Subcutaneous adipose tissue (tissue), 4 donors: ENCODE measurements around the gene S100P. TPM values are rescaled to one million over a fixed set of nuclear protein-coding genes. Genes with fewer than 3 reads are reported as not detected.

ENCODE experiments used
- total RNA-seq, 4 donors: library from RNA; depleted of rRNA; stranded (reverse); fragments of >200 nt; gene quantifications; one replicate each; pipeline ENCODE4 v1.1.0, GENCODE V29; 2016
- TF ChIP-seq, protein P1 (sequence below): fragments of 450-650 bp; IDR thresholded peaks from one replicate; pipeline ENCODE4 v1.5.1; 2016; ENCODE audit warnings: low read depth, mild to moderate bottlenecking, control low read depth, antibody characterized with exemption, moderate library complexity

The S100P gene
- total RNA-seq, 4 donors from 2014 or later, result 3.4 TPM; not detected in 3

DNA sequence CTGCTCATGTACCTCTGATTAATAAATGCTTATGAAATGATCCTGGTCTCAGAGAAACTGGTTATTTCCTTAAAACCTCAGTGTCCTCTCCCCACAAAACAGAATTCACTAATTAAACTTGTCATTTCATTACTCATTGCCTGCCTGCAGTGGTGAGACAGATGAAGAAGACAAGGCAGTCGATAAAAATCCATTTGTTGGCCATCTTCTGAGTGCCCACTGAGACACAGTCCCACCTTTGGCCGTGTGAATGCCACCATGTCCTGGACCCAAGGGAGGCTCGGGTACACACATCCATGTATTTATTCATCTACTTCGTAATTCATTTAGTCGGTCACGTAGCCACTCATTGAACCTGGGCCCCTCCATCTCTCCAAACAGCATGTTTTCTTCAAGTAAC, 3.5 kb downstream of the S100P start:
- TF ChIP-seq, protein P1, sequence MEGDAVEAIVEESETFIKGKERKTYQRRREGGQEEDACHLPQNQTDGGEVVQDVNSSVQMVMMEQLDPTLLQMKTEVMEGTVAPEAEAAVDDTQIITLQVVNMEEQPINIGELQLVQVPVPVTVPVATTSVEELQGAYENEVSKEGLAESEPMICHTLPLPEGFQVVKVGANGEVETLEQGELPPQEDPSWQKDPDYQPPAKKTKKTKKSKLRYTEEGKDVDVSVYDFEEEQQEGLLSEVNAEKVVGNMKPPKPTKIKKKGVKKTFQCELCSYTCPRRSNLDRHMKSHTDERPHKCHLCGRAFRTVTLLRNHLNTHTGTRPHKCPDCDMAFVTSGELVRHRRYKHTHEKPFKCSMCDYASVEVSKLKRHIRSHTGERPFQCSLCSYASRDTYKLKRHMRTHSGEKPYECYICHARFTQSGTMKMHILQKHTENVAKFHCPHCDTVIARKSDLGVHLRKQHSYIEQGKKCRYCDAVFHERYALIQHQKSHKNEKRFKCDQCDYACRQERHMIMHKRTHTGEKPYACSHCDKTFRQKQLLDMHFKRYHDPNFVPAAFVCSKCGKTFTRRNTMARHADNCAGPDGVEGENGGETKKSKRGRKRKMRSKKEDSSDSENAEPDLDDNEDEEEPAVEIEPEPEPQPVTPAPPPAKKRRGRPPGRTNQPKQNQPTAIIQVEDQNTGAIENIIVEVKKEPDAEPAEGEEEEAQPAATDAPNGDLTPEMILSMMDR, result no peak

DNA sequence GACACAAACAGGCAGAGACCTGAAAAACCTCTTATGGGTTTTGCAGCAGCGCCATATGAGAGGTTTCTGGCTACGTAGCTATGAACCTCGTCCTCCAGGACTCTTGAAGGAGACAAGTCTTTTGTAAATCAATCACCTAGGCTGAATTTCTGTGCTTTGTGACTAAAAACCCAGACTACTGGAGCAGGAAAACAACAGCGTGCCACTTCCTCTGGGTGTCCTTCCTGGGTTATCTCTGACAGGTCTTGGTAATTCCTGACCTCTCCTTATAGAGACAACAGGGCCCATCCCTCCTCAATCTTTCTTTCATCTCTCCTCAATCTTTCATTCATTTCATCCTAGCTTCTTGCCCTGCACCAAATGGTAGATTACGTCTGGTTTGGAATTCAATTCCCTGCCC, 5.7 kb downstream of the S100P start:
- TF ChIP-seq, protein P1, result no peak

DNA sequence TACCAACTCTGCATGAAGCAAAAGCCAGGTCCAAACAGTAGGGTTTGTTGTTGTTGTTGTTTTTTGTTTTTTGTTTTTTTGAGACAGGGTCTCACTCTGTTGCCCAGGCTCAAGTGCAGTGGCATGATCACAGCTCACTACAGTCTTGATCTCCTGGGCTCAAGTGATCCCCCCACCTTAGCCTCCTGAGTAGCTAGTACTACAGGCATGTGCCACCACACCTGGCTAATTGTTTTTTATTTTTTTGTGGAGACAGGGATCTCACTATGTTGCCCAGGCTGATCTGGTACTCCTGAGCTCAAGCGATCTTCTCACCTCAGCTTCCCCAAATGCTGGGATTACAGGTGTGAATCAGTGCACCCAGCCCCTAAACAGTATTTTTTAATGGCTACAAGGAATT, 6.2 kb downstream of the S100P start:
- TF ChIP-seq, protein P1, result no peak

DNA sequence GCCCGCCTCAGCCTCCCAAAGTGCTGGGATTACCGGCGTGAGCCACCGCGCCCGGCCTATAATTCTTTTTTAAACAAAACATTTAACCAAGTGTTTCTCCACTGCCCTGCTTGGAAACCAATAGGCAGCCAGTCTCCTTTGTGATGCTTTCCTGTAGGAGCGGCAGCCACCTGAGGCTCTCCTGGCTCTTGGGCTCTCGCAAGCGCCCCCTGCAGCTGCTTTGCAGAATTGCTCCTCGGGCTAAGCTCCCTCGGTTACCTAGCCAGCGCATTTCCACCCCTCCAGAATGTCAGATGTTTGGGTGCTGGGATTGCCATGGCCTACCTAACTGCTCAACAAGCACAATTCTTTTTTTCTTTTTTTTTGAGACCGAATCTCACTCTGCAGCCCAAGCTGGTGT, 7.7 kb downstream of the S100P start:
- TF ChIP-seq, protein P1, result no peak

DNA sequence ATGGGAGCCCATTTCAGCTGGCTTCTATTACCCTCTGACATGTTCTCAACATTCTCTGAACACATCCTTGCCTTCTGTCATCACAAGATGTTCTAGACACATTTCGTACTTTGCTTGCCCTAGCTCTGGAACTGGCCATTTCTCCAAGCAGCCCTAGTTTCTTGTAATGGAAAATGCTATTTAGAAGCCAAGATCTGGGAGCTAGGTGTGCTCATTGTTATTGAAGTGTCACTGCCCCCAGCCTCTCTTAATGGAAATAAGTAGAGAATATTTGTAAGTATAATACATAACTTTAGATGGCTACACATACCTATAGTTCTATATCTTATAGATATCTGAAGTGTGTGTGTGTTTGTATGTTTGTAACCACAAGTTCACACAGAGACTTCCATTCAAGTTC, 9.1 kb downstream of the S100P start:
- TF ChIP-seq, protein P1, result no peak

DNA sequence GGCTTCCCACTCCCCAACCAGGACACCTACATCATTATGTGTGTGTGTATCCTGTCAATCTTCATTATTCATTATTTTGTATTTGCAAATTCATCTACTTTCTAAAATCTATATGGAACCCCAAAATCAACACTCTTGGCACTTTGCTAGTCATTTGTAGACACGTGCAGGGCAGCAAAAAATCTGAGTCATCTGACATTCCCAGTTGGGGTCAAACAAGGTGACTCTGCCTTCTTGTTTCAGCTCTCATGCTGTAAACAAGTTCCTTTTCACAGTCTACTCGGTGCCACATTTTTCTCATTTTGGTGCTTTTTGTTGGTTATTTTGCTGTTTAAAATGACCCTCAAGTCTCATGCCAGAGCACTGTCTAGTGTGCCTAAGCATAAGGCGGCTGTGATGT, 10.1 kb downstream of the S100P start:
- TF ChIP-seq, protein P1, result no peak

DNA sequence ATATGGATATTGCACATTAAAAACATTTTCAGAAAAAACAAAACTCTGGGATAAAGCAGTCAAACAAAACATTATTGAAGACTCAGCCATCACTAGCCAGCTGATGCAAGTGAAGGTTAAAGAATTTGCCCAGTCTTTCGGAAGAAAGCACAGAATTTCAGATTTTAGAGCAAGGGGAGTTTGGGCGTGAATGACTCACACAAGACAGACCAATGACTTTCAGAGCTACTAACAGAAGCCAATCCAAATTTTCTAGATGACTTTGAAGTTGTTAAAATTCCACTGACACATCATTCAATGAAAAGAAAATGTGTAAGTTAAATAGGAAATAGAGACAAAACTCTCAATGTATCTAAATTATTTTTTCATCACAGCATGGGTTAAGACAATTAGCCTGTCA, 12.0 kb downstream of the S100P start:
- TF ChIP-seq, protein P1, result no peak
